DMS114 treated with DMSO at 0.1 percent for 48 hours (cell line): ENCODE measurements around the gene MGMT.

Source experiments
- DNase-seq: peaks from one replicate; lab custom pipeline; 2025; ENCODE audit not compliant: unreplicated experiment; lab: John Stamatoyannopoulos, UW

Gene MGMT

GRCh38 chr10:129784291-129784690 is 317.2 kb downstream of the MGMT start:
- no peak for DNase-seq

DNA sequence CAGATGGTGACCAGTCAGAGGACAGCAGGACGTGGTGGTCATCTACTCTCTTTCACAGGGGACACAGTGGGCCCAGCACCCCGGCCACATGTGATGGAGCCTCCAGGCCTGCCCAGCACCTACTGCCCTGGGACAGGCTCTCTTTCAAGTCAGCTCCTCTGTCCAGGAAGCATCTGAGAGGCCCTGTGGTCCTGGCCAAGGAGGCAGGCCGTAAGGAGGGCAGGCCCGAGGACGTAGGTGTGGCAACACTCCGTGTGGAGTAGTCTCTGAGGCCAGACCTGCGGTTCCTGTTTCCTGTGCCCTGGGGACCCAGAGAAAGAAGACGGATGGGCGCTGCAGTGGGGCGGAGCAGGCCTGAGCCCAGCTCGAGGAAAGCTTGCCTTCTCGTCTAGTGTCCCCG is 317.9 kb downstream of the MGMT start:
- DNase-seq, result no peak

GRCh38 chr10:129785536-129785981 is 318.5 kb downstream of the MGMT start:
- no peak for DNase-seq

- DNase-seq, result no peak
Measured at GRCh38 chr10:129786216-129786615, 319.2 kb downstream of the MGMT start.

DNA sequence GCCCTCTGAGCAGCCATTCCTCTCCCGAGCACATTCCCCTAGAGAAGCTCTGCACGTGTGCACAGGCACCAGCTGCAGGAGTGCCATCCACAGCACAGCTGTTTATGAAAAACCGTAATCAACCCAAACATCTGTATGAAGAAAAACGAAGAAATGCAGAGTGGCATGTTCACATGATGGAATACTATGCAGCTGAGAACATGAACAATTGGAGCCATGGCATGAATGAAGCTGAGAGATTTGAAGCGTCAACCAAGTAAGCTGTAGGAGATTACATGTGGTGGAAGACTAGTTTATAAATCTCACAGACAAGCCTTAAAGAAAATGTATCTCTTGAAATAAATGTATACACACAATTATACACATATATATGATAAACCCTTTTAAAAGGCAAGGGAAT is 320.5 kb downstream of the MGMT start:
- DNase-seq, result no peak

DNA sequence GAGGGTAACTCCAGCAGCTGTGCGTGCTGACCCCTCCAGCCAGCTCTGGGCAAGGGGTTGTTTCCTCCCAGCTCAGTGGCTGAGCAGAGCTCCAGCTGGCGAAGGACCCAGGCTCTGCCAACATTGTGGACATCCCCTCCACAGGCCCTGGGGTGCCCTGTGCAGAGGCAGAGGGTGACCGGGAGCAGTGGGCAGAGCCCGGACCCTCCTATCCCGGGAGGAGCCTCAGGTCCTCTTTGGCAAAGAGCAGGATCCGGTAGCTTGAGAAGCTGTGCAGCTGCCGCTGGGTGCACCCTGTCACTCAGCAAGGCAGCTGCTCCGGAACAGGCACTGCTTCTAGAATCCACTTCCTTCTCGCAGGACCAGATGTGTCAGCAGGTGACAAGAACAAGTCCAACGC is 321.2 kb downstream of the MGMT start:
- no peak for DNase-seq

DNA sequence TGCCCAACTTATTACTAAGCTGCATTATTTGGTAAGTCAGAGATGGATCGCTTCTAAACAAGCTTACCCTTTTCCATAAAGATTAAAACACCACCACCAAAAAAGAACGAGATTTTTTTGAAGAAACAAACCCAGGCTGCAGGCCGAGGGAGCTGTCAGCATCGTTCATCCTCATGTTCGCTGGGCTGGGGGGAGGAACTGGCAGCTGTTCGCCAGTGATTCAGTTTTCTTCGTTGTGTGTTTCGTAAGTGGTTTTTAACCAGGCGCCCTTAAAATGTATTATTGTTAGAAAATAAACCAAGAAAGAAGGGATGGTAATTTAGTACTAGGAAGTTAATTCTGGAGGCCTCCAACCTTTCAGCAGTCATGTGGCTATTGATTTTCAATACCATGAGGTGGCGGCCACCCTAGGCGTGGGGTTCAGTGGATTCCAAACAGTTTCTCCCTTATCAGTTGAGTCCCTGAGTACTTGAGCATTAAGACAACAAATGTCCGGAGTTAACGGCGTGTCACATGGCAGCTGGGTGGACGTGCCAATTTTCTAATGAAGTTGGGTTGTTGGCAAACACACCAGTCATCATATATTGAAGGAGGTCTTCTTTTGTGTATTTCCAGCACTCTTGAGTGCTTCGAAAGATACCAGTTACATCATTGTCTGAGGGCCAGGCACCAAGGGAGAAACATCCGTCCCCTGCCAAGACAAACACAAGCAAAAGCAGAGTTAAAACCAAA is 323.8 kb downstream of the MGMT start:
- DNase-seq, result no peak

- DNase-seq, result no peak
Measured at GRCh38 chr10:129792141-129792540, 325.1 kb downstream of the MGMT start.

- DNase-seq, result no peak
Measured at GRCh38 chr10:129792864-129793263, 325.8 kb downstream of the MGMT start.

- no peak for DNase-seq
Measured at GRCh38 chr10:129793479-129793878, 326.4 kb downstream of the MGMT start.

DNA sequence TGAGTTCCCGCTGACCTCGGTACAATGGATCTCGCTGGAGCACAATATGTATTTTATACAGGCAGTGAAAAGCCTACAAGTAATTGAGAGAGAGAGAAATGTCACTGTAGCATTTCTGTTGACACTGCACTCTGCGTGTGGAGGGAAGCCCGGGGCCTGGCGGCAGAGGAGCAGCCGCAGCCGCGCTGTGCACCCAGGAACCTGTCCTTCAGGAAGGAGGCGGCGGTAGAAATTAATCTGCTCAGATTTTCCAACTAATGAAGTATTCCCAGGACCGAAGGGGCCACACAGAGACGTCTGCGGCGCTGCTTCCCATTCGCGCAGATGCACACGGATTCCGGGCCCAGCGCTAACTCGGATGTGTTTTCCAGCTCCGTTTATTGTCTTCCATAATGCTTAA is 327.0 kb downstream of the MGMT start:
- no peak for DNase-seq

- no peak for DNase-seq
Measured at GRCh38 chr10:129796710-129797420, 329.8 kb downstream of the MGMT start.

- no peak for DNase-seq
Measured at GRCh38 chr10:129799942-129800341, 332.9 kb downstream of the MGMT start.

GRCh38 chr10:129800796-129801340 is 333.8 kb downstream of the MGMT start:
- DNase-seq, result no peak

DNA sequence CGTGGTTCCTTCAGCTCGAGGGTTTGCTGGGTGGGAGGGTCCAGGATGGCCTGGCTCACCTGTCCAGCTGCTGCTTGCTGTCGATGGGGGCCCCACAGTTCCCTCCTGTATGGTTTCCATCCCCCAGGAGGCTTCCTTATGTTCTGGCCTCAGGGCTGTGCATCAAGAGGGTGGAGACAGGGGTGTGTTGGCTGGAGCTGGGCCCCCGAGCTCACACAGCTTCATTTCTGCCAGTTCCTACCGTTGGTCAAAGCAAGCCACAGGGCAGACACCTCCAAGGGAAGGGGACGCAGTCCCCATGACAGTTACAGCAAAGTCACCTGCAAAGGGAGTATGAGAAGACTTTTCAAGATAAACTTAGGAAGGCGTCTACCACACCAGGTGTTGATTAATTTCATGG is 340.2 kb downstream of the MGMT start:
- DNase-seq, result no peak

DNA sequence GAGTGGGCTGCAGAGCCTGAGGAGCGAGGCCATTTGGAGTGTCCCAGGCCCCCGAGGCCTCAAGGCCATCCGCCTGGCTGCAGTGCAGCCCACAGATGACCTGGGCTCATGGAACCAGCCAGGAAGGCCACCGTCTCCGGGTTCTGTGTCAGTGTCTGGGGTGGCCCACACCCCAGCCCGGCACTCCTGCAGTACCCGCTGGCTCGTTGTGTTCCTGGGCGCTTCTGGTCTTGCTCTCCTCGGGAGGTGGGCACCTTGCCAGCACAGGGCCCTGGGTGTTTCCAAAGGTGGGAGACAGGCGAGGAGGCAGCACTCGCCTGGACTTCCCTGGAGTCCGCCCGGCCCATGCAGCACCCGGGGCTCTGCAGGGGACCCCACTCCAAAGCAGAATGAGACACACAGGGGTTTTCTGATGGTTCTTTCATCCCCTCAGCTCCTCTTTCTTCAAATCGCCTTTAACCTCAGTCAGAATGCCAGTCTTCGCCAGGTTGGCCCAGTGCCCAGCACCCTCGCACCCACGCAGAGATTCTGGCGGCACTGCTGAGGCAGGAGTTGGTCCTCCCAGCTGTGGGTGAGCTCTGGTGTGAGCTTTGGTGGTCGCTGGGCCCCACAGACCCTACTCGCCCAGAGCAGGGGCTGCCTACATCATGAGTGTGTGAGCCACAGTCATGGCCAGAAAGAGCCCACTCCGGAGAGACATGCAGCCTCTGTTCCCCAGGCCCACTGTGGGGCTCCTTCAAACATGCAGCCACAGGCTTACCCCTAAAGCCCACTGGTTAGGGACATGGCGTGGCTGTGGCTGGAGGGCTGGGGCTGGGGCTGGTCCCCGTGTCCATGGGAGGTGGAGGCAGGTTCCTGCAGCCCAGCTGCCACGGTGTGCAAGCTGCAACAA is 341.3 kb downstream of the MGMT start:
- DNase-seq, result no peak

DNA sequence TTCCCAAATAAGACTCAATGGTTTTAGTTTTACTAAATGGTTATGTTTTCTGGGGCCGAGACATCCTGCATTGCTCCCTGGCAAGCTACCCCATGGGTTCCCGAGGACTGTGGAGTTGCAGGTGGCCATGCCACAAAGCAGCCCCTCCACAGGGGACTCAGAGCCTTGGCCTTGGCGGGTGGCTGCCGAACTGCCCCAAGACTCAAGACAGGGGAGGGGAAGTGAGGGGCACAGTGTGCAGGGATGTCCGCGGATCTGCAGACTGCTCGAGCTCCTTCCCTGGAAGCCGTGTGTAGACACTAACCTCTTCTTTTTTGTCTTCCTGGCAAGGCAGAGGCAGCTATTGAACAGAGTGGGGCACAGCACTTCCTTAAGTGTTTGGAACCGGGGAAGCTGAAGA is 342.4 kb downstream of the MGMT start:
- DNase-seq, result no peak

GRCh38 chr10:129809841-129810240 is 342.8 kb downstream of the MGMT start:
- no peak for DNase-seq

- DNase-seq, result no peak
Measured at GRCh38 chr10:129811208-129811607, 344.2 kb downstream of the MGMT start.

DNA sequence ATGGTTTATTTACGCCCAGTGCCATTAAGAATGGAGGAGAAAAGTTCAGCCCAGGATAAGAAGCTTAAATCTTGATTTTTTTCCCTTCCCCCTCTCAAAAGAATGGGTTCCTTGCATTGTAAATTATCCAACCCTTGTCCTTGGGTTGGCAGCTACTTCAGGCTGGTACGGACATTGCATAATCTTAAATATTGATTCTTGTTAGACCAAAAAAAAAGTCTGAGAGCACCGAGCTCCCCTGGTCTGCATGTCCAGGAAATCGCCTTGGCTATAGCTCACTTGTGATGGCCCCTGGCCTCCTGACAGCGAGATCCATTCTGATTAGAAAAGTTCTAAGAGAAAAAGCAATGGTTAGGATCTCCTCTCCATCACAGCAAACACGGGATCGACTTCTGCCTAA is 345.4 kb downstream of the MGMT start:
- DNase-seq, result no peak
